Subcutaneous abdominal adipose tissue (tissue), 5 donors: Measurements from ENCODE around the gene PTGDR.
A peak's percentile ranks its signal among the peaks of the same experiment; 100 is the strongest.

Experiments
- H3K27ac ChIP-seq: one replicate; pipeline ENCODE4 v1.7.0; 2013; ENCODE audit warnings: low read depth, mild to moderate bottlenecking, inconsistent platforms, low read length, moderate library complexity
- H3K27me3 ChIP-seq, 5 donors: one replicate each; pipeline ENCODE4 v1.7.0; 2013; ENCODE audit warnings: low read length in 5 of 5, inconsistent platforms in 1 of 5; ENCODE audit not compliant: control insufficient read depth in 5 of 5, insufficient read depth in 4 of 5
- H3K36me3 ChIP-seq, 5 donors: one replicate each; pipeline ENCODE4 v1.7.0; 2013; ENCODE audit warnings: low read length in 5 of 5; ENCODE audit not compliant: control insufficient read depth in 5 of 5, insufficient read depth in 5 of 5
- H3K4me1 ChIP-seq, 5 donors: one replicate each; pipeline ENCODE4 v1.7.0; 2013; ENCODE audit warnings: low read length in 5 of 5, mild to moderate bottlenecking in 3 of 5, moderate library complexity in 1 of 5; ENCODE audit not compliant: control insufficient read depth in 5 of 5, insufficient read depth in 5 of 5
- H3K4me3 ChIP-seq, 5 donors: one replicate each; pipeline ENCODE4 v1.7.0; 2013; ENCODE audit warnings: low read length in 5 of 5, low read depth in 1 of 5
- H3K9ac ChIP-seq, 5 donors: one replicate each; pipeline ENCODE4 v1.7.0; 2013; ENCODE audit warnings: low read length in 5 of 5, mild to moderate bottlenecking in 4 of 5, moderate library complexity in 3 of 5
- H3K9me3 ChIP-seq, 5 donors: one replicate each; pipeline ENCODE4 v1.7.0; 2013; ENCODE audit warnings: low read length in 5 of 5; ENCODE audit not compliant: control insufficient read depth in 5 of 5
- donor health status: healthy.
- donor health status: healthy.
- donor health status: healthy.
- donor health status: healthy.
- donor health status: healthy.

The PTGDR gene

GRCh38 chr14:52318062-52318461, 50.6 kb downstream of the PTGDR start:
- H3K9ac ChIP-seq, result no peak overlapping the region

GRCh38 chr14:52318826-52319645, 51.5 kb downstream of the PTGDR start:
- Histone ChIP-seq H3K36me3 (no peaks in the 10 kb centered on the region), H3K9me3 (peaks cover 0 to 5% (median 0%) of the 10 kb centered on the region in 5 donors), H3K27ac (no peak overlapping the region), H3K27me3 (peaks cover 6 to 14% (median 9%) of the 10 kb centered on the region in 5 donors), H3K9ac (no peak overlapping the region), H3K4me1 (peaks cover 0 to 16% (median 13%) of the 10 kb centered on the region in 5 donors), H3K4me3 (no peak overlapping the region)

More at GRCh38 chr14:52318062-52318461, 50.6 kb downstream of the PTGDR start:
- Histone ChIP-seq H3K27ac (no peak overlapping the region), H3K4me3 (peak overlapping the region in 1 of 5 donors; percentile 80), H3K36me3 (no peaks in the 10 kb centered on the region), H3K4me1 (peaks cover 3 to 26% (median 22%) of the 10 kb centered on the region in 5 donors), H3K9me3 (peaks cover 0 to 5% (median 0%) of the 10 kb centered on the region in 5 donors), H3K27me3 (peaks cover 8 to 16% (median 9%) of the 10 kb centered on the region in 5 donors)

- Histone ChIP-seq H3K27ac (no peak overlapping the region), H3K4me3 (no peak overlapping the region), H3K27me3 (peaks cover 1 to 10% (median 6%) of the 10 kb centered on the region in 5 donors), H3K4me1 (peaks cover 0 to 8% (median 4%) of the 10 kb centered on the region in 5 donors), H3K9ac (no peak overlapping the region), H3K36me3 (no peaks in the 10 kb centered on the region), H3K9me3 (peaks cover 0 to 5% (median 0%) of the 10 kb centered on the region in 5 donors)
These were observed 52.4 kb downstream of the PTGDR start for GRCh38 chr14:52319919-52320318.

- no peak overlapping the region for H3K4me3 ChIP-seq
- H3K4me1 ChIP-seq, result peaks cover 0 to 10% (median 5%) of the 10 kb centered on the region in 5 donors
- H3K9ac ChIP-seq, result no peak overlapping the region
- no peak overlapping the region for H3K27ac ChIP-seq
- no peaks in the 10 kb centered on the region for H3K27me3 ChIP-seq
- no peaks in the 10 kb centered on the region for H3K36me3 ChIP-seq
- peaks cover 0 to 5% (median 0%) of the 10 kb centered on the region in 5 donors for H3K9me3 ChIP-seq
These were observed 57.6 kb downstream of the PTGDR start for GRCh38 chr14:52325126-52325525.

GRCh38 chr14:52325630-52326029, 58.1 kb downstream of the PTGDR start:
- H3K9ac ChIP-seq, result no peak overlapping the region
- H3K36me3 ChIP-seq, result no peaks in the 10 kb centered on the region
- peaks cover 0 to 10% (median 5%) of the 10 kb centered on the region in 5 donors for H3K4me1 ChIP-seq
- no peak overlapping the region for H3K4me3 ChIP-seq
- no peaks in the 10 kb centered on the region for H3K27me3 ChIP-seq
- H3K9me3 ChIP-seq, result peaks cover 0 to 5% (median 0%) of the 10 kb centered on the region in 5 donors
- no peak overlapping the region for H3K27ac ChIP-seq
